HG03469 (cell line): ENCODE data around the gene ZNF521.

Source experiments
- ATAC-seq: cut with Tn5 transposase; IDR thresholded peaks from one replicate; pipeline ENCODE4 v1.9.1; 2021; ENCODE audit warnings: mild to moderate bottlenecking, moderate library complexity, moderate number of reproducible peaks; ENCODE audit not compliant: unreplicated experiment

Gene ZNF521

DNA sequence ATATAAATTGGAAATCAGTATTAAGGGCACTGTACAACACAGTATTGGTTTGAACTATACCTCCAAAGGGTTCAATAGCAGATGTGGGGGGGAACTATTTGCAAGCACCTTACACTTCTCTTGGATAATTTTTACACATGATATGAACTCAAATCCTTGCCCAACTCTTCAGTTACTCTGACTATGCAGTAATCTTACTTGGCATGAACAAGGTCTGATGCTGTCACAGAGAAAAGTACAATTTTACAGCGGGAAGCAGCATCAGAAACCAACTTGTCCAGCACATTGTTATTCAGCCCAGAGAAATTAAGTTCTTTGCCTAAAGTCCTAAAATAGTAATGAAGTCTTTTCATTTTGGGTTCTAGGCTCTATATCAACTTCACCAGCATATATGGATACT lies 98.2 kb downstream of the ZNF521 start:
- ATAC-seq = no peak

DNA sequence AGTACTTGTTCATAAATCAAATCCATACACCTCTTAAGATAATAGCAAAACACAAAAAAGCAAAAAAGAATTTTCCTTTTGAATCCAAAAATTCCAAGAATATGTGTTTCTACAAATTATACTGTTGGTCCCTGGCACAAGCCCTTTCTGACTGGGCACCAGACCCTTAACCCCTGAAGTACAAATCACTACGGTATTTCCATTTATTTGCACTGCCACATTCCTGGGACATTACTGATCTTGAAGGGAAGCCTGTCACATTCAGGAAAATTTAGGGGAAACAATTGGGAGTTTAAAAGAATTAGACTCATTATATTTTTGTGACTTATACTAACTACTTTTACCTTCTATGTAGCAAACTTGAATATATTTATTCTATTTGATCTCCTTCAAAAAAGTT lies 98.8 kb downstream of the ZNF521 start:
- ATAC-seq = no peak

GRCh38 chr18:25251068-25251467 lies 100.9 kb downstream of the ZNF521 start:
- no peak for ATAC-seq

GRCh38 chr18:25250474-25250851 lies 101.5 kb downstream of the ZNF521 start:
- ATAC-seq = no peak

- ATAC-seq = no peak
These were observed 103.2 kb downstream of the ZNF521 start for GRCh38 chr18:25248755-25249154.

- ATAC-seq = no peak
These were observed 104.2 kb downstream of the ZNF521 start for GRCh38 chr18:25247725-25248124.

GRCh38 chr18:25244924-25245698 lies 106.9 kb downstream of the ZNF521 start:
- ATAC-seq = no peak

DNA sequence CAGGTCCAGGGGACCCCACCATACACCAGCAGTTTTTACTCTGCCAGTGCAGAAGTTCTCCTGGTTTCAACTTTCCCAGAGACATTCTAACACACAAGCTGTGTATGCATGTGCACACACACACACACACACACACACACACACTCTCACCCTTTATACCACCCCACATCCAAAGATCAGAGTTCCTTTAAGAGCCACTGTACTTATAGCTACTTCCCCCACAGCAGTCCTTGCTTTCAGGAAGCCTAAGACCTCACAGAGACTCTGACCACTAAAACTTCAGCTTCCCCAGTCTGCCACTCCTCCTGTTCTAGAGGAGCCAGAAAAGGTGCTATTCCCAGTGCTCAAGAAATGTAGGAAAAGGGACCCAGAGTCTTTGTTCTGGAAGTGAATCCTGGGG lies 107.8 kb downstream of the ZNF521 start:
- no peak for ATAC-seq

GRCh38 chr18:25243754-25244153 lies 108.2 kb downstream of the ZNF521 start:
- no peak for ATAC-seq

- no peak for ATAC-seq
These were observed 108.7 kb downstream of the ZNF521 start for GRCh38 chr18:25243257-25243656.

GRCh38 chr18:25240420-25240770 lies 111.6 kb downstream of the ZNF521 start:
- no peak for ATAC-seq

DNA sequence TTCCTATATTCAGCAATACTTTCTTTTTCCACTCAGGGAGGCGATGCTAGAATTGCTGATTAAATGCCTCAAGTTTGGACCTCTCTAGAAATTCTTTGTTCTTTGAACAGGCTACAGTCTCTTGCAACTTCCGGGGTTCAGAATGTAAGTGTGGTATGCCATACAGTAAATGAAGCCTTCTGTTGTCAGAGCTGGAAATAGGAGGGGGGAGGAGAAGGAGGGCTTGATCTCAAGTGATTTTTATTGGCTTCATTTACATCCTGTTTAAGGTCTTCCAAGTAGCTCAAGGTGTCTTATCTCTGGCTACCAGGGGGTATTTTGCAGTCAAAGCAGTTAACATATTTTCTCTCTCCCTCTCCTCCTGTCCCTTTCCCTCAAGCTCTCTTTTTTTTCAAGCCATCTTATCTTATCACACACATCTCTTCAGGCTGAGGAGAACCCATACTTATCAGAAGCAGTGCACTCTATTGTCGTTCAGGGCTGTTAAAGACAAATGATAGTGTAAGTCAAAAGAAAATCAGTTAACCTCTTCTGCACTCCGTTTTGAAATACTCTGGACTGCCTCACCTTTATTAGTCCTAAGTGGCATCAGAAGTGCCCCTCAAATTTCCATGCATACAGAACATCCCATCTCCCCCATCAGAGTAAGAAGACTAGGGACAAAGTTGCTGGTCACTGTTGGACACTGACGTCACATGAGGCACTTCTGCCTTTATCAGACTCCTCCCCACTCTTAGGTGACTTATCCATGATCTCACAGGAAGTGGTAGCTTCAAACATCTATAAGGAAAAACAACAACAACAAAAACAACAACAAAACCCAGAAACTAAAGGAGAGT lies 112.2 kb downstream of the ZNF521 start:
- no peak for ATAC-seq

DNA sequence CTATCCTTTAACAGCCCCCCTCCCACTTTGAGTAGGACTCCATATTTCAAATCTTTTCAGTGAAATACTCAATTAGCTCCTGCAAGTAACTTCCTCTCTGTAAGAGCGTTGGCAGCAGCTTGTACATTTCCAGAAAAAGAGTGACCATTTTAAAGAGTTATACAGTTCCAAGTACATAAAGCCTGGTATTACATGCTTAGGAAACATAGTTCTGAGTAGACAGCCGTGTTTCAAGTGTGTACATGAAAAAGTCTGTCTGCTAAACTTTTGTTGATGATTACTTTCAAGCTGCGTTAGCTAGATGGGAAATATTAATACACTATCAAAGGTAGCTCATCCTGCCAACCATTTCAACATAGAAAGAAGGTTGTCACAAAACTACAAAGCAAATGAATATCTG lies 112.8 kb downstream of the ZNF521 start:
- ATAC-seq = no peak

- ATAC-seq = no peak
These were observed 114.2 kb downstream of the ZNF521 start for GRCh38 chr18:25237571-25238267.

GRCh38 chr18:25236736-25237135 lies 115.2 kb downstream of the ZNF521 start:
- ATAC-seq = no peak

DNA sequence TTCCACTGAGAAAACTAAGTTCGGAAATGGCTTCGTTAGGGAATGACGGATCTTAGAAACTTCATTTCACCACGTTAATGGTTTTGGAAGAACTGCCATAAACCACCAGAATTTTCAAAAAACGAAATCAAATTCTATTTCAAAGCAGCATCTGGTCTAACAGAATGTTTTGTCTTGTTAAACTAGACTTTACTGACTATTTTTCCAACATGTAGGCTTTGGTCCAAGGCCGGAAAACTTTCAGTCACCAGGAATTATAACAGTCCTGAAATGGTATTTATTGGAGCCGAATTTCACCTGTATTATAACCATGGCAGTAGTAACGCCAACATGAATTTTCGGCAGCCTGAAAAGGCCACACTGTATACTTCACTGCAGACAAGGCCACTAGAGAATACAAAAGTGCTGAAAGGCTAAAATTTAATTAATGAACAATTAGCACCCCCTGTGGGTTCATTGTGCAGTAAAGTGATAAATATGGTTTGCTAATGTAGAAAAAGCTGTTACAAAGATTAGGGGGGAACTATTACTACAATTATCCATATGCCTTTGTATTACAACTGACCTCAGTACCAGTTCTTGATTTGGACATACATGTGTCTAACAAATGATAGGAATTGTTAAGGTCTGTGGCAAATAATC lies 116.4 kb downstream of the ZNF521 start:
- no peak for ATAC-seq

DNA sequence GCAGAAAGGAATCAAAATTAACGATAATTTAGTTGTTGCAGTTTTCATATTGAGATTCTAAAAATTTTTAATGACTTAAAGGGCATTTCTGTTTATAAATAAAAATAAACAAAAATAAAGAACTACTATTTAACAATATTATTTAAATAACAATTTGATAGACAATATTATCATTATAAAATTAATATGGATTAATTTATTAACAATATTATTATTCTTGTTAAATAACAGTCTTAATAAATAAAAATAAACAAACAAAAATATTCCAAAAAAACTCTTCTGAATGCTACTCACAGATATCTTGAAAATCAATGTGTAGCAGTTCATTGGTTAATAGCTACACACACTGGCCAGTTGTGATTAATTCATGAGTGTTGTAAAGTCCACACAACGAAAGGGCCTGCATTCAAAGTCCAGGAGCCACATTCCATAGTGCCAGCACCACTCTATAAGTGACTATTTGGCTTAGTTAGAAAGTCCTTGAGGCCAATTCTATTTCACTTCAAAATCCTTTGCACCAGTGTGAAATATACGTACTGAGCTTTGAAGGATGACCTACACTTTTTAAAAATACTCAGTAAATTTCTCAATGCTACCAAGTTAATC lies 117.1 kb downstream of the ZNF521 start:
- no peak for ATAC-seq

DNA sequence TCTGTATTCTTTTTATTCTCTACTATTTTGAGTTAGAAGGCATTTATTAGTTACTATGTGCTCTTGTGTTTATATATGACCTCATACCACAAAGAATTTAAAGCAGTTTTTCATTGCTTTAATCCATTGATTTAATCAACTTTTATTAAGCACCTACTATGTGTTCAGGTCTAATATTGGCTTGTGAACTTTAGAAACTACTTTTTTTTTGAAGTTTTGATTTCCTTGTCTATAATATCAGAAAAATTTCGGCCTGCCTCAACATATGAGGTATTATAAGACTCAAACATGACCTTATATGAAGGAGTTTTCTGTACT lies 117.7 kb downstream of the ZNF521 start:
- ATAC-seq = no peak

DNA sequence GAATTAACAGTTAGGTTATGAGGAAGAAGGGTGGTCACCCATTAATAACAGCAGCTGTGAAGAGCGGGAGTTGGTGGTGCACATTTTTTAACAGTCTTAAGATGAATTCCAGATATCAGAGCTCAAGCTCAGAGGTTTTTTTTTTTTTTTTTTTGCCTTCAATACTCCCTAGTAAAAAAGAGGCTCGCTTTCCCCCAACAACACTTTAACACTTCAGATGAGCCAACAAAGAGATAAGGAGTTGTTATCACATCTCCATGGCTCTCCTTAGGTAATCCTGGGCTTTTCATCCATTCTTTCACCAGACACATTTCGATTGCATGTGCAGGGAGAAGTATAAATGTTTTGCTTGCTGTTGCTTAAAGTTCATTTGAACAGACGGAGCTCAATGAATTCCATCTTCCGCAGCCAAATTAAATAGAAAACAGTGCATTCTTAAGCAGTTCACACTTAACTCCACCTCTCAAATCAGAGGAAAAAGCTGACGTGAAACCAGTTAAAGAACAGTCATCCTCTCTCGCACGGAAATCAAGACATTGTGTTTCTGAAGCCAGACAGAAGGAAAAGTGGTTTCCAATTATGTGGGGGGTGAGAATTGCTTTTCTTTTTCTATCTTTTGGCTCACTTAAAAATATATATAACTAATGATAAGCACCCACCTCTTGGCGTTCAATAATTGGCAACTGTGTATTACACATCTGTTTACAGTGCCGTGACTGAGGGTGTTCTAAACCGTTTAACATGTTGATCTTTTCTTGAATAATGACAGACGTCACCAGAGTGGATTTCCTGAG lies 118.2 kb downstream of the ZNF521 start:
- no peak for ATAC-seq

DNA sequence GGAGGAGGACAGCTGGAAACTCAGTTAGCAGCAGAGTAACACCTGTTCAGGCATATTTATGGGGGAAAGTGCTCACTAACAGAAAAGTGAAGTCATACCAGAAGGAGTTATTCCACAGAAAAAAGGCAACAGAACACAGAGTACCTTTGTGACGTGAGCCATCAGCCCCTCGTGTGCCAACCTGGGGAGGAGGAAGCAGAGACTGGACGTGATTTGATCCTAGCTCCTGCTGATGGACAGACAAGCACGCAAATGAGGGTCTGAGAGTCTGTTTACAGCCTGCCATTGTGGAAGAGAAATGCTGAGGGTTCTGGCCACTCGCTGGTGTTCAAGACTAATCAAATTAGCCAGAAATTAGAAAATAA lies 120.7 kb downstream of the ZNF521 start:
- ATAC-seq = no peak
